Measurements from ENCODE around the gene CRIP1.

GRCh38 chr14:105449276-105450122 lies 37.2 kb upstream of the CRIP1 start:
- TF ChIP-seq CTCF (IDR thresholded peaks at IDR 0.05), result no peak
- no peak for TF ChIP-seq ZFX (IDR thresholded peaks at IDR 0.05; ENCODE audit: borderline replicate concordance)

All from 22Rv1 (cell line).